Measurements from ENCODE around the gene PRLHR. TPM values are rescaled to one million over a fixed set of nuclear protein-coding genes. Genes with fewer than 3 reads are reported as not detected.
"Not testable (repeated sequence)": the region's sequence is repeated elsewhere in the genome, so short reads cannot be mapped to it uniquely, and the experiment has no call there.

The PRLHR gene
- total RNA-seq, 3 donors from 2014 or later (not counting 1 experiment from before 2014, with no cell fraction given): not detected

- no peak overlapping the region for H3K27ac ChIP-seq (ENCODE audit: low read length)
- Mint-ChIP-seq H3K4me3 (no peak overlapping the region), H3K4me1 (no peaks in the 10 kb centered on the region), H3K9me3 (no peaks in the 10 kb centered on the region), H3K27ac (no peak overlapping the region), H3K36me3 (no peaks in the 10 kb centered on the region), H3K27me3 (ENCODE audit: low read depth in 2 of 2) (peaks cover 17 to 42% of the 10 kb centered on the region in 2 donors)
- intact Hi-C loops (cut with micrococcal nuclease): no loop called here
- WGBS (ENCODE audit: insufficient coverage): 71% methylated on average over 3 of the region's 3 CpGs
- TF ChIP-seq CTCF (IDR thresholded peaks at IDR 0.05): no peak
- peaks cover 6% of the 10 kb centered on the region for H3K27me3 ChIP-seq (ENCODE audit: control insufficient read depth, insufficient read depth, low read length)
- H3K4me3 ChIP-seq (ENCODE audit: low read length): no peak overlapping the region
- H3K4me1 ChIP-seq (ENCODE audit: control insufficient read depth, insufficient read depth, low read length): no peaks in the 10 kb centered on the region
- H3K9me3 ChIP-seq (ENCODE audit: control insufficient read depth, insufficient read depth, low read length): no peaks in the 10 kb centered on the region
- ATAC-seq: no peak
- DNase-seq: no peak
- no peaks in the 10 kb centered on the region for H3K36me3 ChIP-seq (ENCODE audit: control insufficient read depth, insufficient read depth, low read length)
Observed at GRCh38 chr10:118626953-118627352, 31.5 kb upstream of the PRLHR start.

GRCh38 chr10:118625504-118625903 lies 30.1 kb upstream of the PRLHR start:
- Histone ChIP-seq H3K9me3 (ENCODE audit: control insufficient read depth, insufficient read depth, low read length) (no peaks in the 10 kb centered on the region), H3K27me3 (ENCODE audit: control insufficient read depth, insufficient read depth, low read length) (peaks cover 6% of the 10 kb centered on the region), H3K4me1 (ENCODE audit: control insufficient read depth, insufficient read depth, low read length) (no peaks in the 10 kb centered on the region), H3K36me3 (ENCODE audit: control insufficient read depth, insufficient read depth, low read length) (no peaks in the 10 kb centered on the region), H3K4me3 (ENCODE audit: low read length) (no peak overlapping the region), H3K27ac (ENCODE audit: low read length) (no peak overlapping the region)
- peaks cover 21 to 48% of the 10 kb centered on the region in 2 donors for H3K27me3 Mint-ChIP-seq (ENCODE audit: low read depth in 2 of 2)
- no peak for TF ChIP-seq CTCF (IDR thresholded peaks at IDR 0.05)
- ATAC-seq (no peak), DNase-seq (no peak)
- peaks cover 0 to 6% of the 10 kb centered on the region in 2 donors for H3K4me1 Mint-ChIP-seq
- intact Hi-C loops (cut with micrococcal nuclease): no loop called here
- H3K4me3 Mint-ChIP-seq: no peak overlapping the region
- H3K36me3 Mint-ChIP-seq: no peaks in the 10 kb centered on the region
- no peak overlapping the region for H3K27ac Mint-ChIP-seq
- no peaks in the 10 kb centered on the region for H3K9me3 Mint-ChIP-seq
- WGBS (ENCODE audit: insufficient coverage): 63% methylated on average over 3 of the region's 3 CpGs

GRCh38 chr10:118624747-118625146 lies 29.3 kb upstream of the PRLHR start:
- Mint-ChIP-seq H3K27me3 (ENCODE audit: low read depth in 2 of 2) (peaks cover 20 to 42% of the 10 kb centered on the region in 2 donors), H3K4me3 (no peak overlapping the region), H3K27ac (no peak overlapping the region), H3K4me1 (peaks cover 0 to 6% of the 10 kb centered on the region in 2 donors), H3K36me3 (no peaks in the 10 kb centered on the region), H3K9me3 (no peaks in the 10 kb centered on the region)
- intact Hi-C loops (cut with micrococcal nuclease): no loop called here
- H3K9me3 ChIP-seq (ENCODE audit: control insufficient read depth, insufficient read depth, low read length): no peaks in the 10 kb centered on the region
- H3K4me3 ChIP-seq (ENCODE audit: low read length): no peak overlapping the region
- H3K4me1 ChIP-seq (ENCODE audit: control insufficient read depth, insufficient read depth, low read length): no peaks in the 10 kb centered on the region
- no peak for ATAC-seq
- H3K27me3 ChIP-seq (ENCODE audit: control insufficient read depth, insufficient read depth, low read length): peaks cover 6% of the 10 kb centered on the region
- 66% methylated on average over 5 of the region's 5 CpGs for WGBS (ENCODE audit: insufficient coverage)
- H3K36me3 ChIP-seq (ENCODE audit: control insufficient read depth, insufficient read depth, low read length): no peaks in the 10 kb centered on the region
- DNase-seq: no peak
- no peak for TF ChIP-seq CTCF (IDR thresholded peaks at IDR 0.05)
- H3K27ac ChIP-seq (ENCODE audit: low read length): no peak overlapping the region

GRCh38 chr10:118621304-118621942 lies 26.0 kb upstream of the PRLHR start:
- Mint-ChIP-seq H3K4me1 (peaks cover 0 to 6% of the 10 kb centered on the region in 2 donors), H3K27ac (no peak overlapping the region), H3K36me3 (no peaks in the 10 kb centered on the region), H3K27me3 (ENCODE audit: low read depth in 2 of 2) (peaks cover 29 to 47% of the 10 kb centered on the region in 2 donors), H3K9me3 (no peaks in the 10 kb centered on the region), H3K4me3 (no peak overlapping the region)
- ATAC-seq (no peak), DNase-seq (peak in 1 of 2 donors; percentile 43)
- Histone ChIP-seq H3K36me3 (ENCODE audit: control insufficient read depth, insufficient read depth, low read length) (no peaks in the 10 kb centered on the region), H3K27me3 (ENCODE audit: control insufficient read depth, insufficient read depth, low read length) (no peaks in the 10 kb centered on the region), H3K27ac (ENCODE audit: low read length) (no peak overlapping the region), H3K9me3 (ENCODE audit: control insufficient read depth, insufficient read depth, low read length) (no peaks in the 10 kb centered on the region), H3K4me1 (ENCODE audit: control insufficient read depth, insufficient read depth, low read length) (no peaks in the 10 kb centered on the region), H3K4me3 (ENCODE audit: low read length) (no peak overlapping the region)
- TF ChIP-seq CTCF (IDR thresholded peaks at IDR 0.05): no peak
- intact Hi-C loops (cut with micrococcal nuclease): no loop called here
- 34% methylated on average over 7 of the region's 7 CpGs for WGBS (ENCODE audit: insufficient coverage)

GRCh38 chr10:118613863-118614262 lies 18.4 kb upstream of the PRLHR start:
- H3K36me3 Mint-ChIP-seq; H3K4me3 Mint-ChIP-seq; H3K27ac ChIP-seq (ENCODE audit: low read length); H3K36me3 ChIP-seq (ENCODE audit: control insufficient read depth, insufficient read depth, low read length); H3K27me3 ChIP-seq (ENCODE audit: control insufficient read depth, insufficient read depth, low read length); H3K9me3 Mint-ChIP-seq; ATAC-seq; H3K27ac Mint-ChIP-seq; H3K4me1 Mint-ChIP-seq; H3K4me1 ChIP-seq (ENCODE audit: control insufficient read depth, insufficient read depth, low read length); H3K9me3 ChIP-seq (ENCODE audit: control insufficient read depth, insufficient read depth, low read length); DNase-seq; intact Hi-C loops (cut with micrococcal nuclease); H3K4me3 ChIP-seq (ENCODE audit: low read length): not testable (repeated sequence)
- 51% methylated on average over 4 of the region's 4 CpGs for WGBS (ENCODE audit: insufficient coverage)
- H3K27me3 Mint-ChIP-seq (ENCODE audit: low read depth in 2 of 2): peaks cover 14 to 44% of the 10 kb centered on the region in 2 donors
